HG03135 (cell line): ENCODE results near the gene OR4Q2.
"Not testable (repeated sequence)": the region's sequence is repeated elsewhere in the genome, so short reads cannot be mapped to it uniquely, and the experiment has no call there.

Source experiments
- ATAC-seq: cut with Tn5 transposase; IDR thresholded peaks from one replicate; pipeline ENCODE4 v1.9.1; 2021; ENCODE audit warnings: mild to moderate bottlenecking, moderate library complexity; ENCODE audit not compliant: unreplicated experiment

The OR4Q2 gene

DNA sequence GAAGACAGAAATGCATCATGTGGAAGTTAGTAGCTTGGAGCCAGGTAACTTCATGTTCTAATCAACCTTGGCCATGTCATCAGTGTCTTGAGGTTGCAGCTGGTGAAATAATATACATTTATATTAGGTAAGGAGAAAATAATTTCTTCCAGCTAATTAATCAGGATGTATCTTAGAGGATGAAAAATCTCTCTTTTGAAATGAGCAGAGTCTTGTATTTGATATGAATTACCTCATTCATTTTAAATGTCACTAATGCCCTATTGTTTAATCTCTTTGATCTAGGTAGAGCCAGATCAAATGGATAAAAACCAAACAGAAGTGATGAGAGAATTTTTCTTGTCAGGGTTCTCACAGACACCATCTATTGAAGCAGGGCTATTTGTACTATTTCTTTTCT is at the start of gene OR4Q2:
TSS of gene OR4Q2 (plus strand) at position 301 of the 400 bp plus-strand sequence.
- ATAC-seq, result no peak

DNA sequence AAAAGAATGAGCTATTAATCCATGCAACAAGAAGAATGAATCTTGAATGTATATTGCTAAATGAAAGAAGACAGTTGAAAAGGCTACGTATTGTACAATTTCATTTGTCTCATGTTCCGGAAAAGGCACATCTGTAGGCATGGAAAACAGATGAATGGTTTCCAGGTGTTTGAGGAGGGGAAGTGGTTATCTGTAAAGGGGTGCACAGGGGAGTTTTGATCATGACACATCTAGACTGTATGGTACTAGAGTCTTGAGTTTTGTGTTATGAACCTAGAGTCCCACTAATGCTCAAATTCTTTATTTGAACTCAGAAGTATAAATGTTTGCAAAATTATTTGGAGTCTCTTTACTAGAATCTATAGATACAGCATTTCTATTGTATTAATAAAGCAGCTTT is 32.2 kb upstream of the OR4Q2 start:
- ATAC-seq, result not testable (repeated sequence)

GRCh38 chr14:19974844-19975243 is 27.1 kb upstream of the OR4Q2 start:
- no peak for ATAC-seq

- no peak for ATAC-seq
Observed at GRCh38 chr14:19975291-19975690, 26.7 kb upstream of the OR4Q2 start, which contains the start of gene OR4K15. OR4K15 (plus strand) TSS chr14:19975591; CDS start chr14:19975591, 0 bp downstream.

DNA sequence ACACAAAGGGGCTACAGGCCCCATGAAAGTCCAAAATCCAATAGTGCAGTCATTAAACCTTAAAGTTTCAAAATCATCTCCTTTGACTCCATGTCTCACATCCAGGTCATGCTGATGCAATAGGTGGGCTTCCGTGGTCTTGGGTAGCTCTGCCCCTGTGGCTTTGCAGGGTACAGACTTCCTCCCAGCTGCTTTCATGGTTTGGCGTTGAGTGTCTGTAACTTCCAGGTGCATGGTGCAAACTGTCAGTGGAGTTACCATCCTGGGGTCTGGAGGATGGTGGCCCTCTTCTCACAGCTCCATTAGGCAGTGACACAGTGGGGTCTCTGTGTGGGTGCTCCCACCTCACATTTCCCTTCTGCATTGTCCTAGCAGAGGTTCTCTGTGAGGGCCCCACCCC is 8.5 kb upstream of the OR4Q2 start:
- ATAC-seq, result no peak

- no peak for ATAC-seq
Observed at GRCh38 chr14:20002319-20002718, 356 bp downstream of the OR4Q2 start.

DNA sequence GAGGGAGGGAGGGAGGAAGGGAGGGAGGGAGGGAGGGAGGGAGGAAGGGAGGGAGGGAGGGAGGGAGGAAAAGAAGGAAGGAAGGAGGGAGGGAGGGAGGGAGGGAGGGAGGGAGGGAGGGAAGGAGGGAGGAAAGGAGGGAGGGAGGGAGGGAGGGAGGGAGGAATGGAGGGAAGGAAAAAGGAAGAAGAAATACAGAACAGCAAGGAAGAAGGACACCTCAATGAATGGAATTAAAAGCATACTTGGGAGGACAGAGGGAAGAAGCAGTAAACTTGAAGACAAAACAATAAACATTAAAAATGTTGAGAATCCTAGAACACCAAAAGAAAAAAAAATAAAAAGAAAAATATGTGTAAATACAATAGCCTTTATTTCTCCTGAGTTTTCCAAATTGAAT is 6.2 kb downstream of the OR4Q2 start:
- no peak for ATAC-seq

- ATAC-seq, result no peak
Observed at GRCh38 chr14:20019257-20019865, 17.4 kb downstream of the OR4Q2 start, which contains the start of gene OR4K14. OR4K14 (minus strand) TSS chr14:20019307; CDS start chr14:20015193, 4,114 bp downstream.

DNA sequence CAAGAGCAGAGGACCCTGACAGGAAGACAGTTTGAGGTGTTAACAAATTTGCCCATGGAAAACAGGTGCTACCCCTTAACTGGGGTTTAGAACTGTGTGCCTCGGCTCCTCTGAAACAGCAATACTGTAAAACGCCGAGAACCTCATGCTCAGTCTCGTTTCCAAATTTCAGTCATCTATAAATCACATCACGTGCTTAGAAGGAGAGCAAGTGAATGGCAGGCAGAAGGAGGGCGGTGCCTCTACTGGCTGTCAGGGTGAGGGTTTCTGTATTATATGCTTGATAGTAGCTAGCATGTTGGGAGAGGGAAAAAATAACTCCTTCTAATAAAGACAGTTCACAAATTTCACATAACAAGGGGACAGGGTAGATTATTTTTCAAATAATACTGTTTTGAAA is 29.1 kb downstream of the OR4Q2 start:
- no peak for ATAC-seq

GRCh38 chr14:20035449-20035848 is 33.5 kb downstream of the OR4Q2 start:
- ATAC-seq, result no peak

DNA sequence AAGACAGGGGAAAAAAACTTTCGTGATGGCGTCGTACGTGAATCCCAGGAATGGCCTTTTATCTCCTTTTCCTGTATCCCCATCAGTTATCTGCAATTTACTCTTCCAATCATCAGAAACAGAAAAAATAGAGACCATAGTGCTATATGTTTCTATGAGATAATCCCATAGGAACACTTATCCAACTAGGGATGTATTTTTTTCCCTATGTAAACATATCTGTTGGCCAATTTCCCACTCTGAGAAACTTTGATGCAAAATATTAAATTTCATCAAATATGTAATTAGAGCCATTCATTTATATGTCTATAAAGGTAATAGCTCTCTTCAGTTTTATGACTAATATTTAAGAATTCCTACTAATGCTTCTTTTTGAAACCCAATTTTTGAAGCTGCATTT is 34.0 kb downstream of the OR4Q2 start, which contains the start of gene OR4K13:
TSS of gene OR4K13 (minus strand) at position 101 of the 400 bp plus-strand sequence. CDS start 1,280 bp downstream, outside the sequence.
- ATAC-seq, result no peak

- no peak for ATAC-seq
Observed at GRCh38 chr14:20044243-20044642, 42.3 kb downstream of the OR4Q2 start.

- ATAC-seq, result no peak
Observed at GRCh38 chr14:20048202-20048601, 46.2 kb downstream of the OR4Q2 start.
